ENCODE results near the gene GRM4. TPM values are rescaled to one million over a fixed set of nuclear protein-coding genes. Genes with fewer than 3 reads are reported as not detected.

The GRM4 gene
- total RNA-seq, 4 donors from 2014 or later: not detected

DNA sequence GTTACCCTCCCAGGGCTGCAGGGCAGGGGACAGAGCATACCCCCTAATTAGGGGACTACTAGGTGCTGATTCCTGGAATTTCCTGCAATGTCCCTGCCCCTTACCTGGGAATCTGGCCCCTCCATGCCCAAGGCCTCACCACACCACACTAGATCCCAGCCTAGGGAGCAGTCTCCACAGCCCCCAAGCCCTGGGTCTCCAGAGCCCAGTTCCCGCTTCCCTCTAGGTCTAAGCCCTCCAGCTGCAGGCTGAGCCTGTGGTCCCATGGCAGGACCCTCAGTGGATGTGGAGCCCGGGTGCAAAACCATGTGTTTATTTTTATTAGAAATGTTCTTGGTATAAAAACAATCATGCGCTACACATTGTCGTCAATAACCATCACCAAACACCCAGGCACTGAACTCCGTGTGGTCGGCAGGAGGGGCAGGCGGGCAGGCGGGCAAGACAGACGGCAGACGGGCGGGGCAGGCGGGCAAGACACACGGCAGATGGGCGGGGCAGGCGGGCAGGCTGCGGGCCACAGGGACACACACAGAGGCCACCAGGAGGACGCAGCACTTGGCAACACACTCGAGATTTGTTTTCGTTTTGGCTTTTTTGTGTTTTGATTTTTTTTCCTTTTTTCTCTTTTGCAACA is 124.2 kb downstream of the GRM4 start:
- Histone ChIP-seq H3K27me3 (peaks cover 19% of the 10 kb centered on the region), H3K4me1 (no peaks in the 10 kb centered on the region), H3K4me3 (no peak overlapping the region), H3K9me3 (no peaks in the 10 kb centered on the region), H3K27ac (no peak overlapping the region), H3K36me3 (no peaks in the 10 kb centered on the region)
- TF ChIP-seq EP300 (IDR thresholded peaks at IDR 0.05) (no peak), POLR2AphosphoS5 (IDR thresholded peaks at IDR 0.05) (no peak), POLR2A (IDR thresholded peaks at IDR 0.05) (no peak)
- TF ChIP-seq, protein P1, sequence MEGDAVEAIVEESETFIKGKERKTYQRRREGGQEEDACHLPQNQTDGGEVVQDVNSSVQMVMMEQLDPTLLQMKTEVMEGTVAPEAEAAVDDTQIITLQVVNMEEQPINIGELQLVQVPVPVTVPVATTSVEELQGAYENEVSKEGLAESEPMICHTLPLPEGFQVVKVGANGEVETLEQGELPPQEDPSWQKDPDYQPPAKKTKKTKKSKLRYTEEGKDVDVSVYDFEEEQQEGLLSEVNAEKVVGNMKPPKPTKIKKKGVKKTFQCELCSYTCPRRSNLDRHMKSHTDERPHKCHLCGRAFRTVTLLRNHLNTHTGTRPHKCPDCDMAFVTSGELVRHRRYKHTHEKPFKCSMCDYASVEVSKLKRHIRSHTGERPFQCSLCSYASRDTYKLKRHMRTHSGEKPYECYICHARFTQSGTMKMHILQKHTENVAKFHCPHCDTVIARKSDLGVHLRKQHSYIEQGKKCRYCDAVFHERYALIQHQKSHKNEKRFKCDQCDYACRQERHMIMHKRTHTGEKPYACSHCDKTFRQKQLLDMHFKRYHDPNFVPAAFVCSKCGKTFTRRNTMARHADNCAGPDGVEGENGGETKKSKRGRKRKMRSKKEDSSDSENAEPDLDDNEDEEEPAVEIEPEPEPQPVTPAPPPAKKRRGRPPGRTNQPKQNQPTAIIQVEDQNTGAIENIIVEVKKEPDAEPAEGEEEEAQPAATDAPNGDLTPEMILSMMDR (IDR thresholded peaks at IDR 0.05): no peak
- WGBS: 28% methylated on average over 9 of the region's 19 CpGs
- DNase-seq (ENCODE audit: low spot score in 2 of 2): no peak

DNA sequence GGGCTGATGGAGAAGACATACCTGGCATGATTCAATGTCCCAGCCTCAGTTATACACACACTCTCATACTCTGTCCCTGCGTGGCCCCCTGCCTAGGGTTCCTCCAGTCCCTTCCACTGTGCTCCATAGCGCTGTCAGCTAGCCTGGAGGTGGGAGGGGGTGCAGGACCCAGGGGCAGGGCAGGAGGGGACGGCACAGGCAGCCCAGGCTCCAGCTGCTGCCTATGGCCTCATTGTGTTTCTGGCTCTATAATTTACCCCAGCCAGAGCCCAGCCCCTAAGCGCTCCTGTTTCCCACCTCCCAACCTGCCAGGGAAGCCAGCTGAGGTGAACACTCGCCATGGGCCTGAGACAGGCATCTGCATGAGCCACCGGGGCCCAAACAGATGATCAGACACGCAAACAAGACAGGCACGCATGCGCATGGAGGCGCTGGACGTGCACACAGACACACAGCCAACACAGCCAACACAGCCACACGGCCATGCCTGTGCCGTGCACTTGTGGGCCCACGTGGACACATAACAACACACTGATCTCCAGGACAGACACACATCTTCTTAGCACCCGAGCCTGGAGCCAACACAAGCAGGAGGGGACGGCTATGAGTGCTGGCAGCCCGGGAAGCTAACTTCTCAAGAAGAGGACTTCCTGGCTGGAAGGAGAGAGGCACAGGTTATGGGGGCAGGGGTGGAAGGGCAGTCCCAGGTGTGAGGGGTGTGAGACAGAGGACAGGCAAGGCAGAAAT is 124.9 kb downstream of the GRM4 start:
- WGBS: 79% methylated on average over 10 of the region's 17 CpGs
- no peak for TF ChIP-seq POLR2A (IDR thresholded peaks at IDR 0.05)
- TF ChIP-seq POLR2AphosphoS5 (IDR thresholded peaks at IDR 0.05): no peak
- TF ChIP-seq, protein P1 (IDR thresholded peaks at IDR 0.05): no peak
- TF ChIP-seq EP300 (IDR thresholded peaks at IDR 0.05): no peak
- no peak for DNase-seq (ENCODE audit: low spot score in 2 of 2)
- no peak overlapping the region for H3K27ac ChIP-seq
- H3K4me3 ChIP-seq: no peak overlapping the region
- no peaks in the 10 kb centered on the region for H3K4me1 ChIP-seq
- H3K36me3 ChIP-seq: no peaks in the 10 kb centered on the region
- peaks cover 19% of the 10 kb centered on the region for H3K27me3 ChIP-seq
- no peaks in the 10 kb centered on the region for H3K9me3 ChIP-seq

DNA sequence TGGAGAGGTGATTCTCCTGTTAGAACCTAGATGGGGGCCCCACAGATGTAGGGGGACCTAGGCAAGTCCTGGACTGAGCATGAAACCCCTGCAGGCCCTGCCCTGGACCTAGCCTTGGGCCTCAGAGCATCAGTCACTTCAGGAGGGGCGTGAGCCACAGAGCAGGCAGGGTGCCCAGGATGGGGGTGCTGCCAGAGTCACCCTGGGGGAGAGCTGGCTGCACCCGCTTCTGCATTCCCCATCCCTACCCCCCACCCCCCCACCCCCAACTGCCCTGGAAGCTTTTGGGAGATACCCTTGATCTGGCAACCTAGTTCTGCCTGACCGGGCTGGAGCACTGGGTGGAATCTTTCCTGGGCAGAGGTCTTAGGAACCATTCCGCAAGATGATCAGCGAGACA is 125.6 kb downstream of the GRM4 start:
- WGBS: 96% methylated on average over 3 of the region's 5 CpGs
- H3K27ac ChIP-seq: no peak overlapping the region
- TF ChIP-seq, protein P1 (IDR thresholded peaks at IDR 0.05): no peak
- no peak for TF ChIP-seq POLR2AphosphoS5 (IDR thresholded peaks at IDR 0.05)
- TF ChIP-seq POLR2A (IDR thresholded peaks at IDR 0.05): no peak
- no peak for TF ChIP-seq EP300 (IDR thresholded peaks at IDR 0.05)
- no peak for DNase-seq (ENCODE audit: low spot score in 2 of 2)
- H3K4me3 ChIP-seq: no peak overlapping the region
- peaks cover 19% of the 10 kb centered on the region for H3K27me3 ChIP-seq
- no peaks in the 10 kb centered on the region for H3K36me3 ChIP-seq
- no peaks in the 10 kb centered on the region for H3K4me1 ChIP-seq
- no peaks in the 10 kb centered on the region for H3K9me3 ChIP-seq

DNA sequence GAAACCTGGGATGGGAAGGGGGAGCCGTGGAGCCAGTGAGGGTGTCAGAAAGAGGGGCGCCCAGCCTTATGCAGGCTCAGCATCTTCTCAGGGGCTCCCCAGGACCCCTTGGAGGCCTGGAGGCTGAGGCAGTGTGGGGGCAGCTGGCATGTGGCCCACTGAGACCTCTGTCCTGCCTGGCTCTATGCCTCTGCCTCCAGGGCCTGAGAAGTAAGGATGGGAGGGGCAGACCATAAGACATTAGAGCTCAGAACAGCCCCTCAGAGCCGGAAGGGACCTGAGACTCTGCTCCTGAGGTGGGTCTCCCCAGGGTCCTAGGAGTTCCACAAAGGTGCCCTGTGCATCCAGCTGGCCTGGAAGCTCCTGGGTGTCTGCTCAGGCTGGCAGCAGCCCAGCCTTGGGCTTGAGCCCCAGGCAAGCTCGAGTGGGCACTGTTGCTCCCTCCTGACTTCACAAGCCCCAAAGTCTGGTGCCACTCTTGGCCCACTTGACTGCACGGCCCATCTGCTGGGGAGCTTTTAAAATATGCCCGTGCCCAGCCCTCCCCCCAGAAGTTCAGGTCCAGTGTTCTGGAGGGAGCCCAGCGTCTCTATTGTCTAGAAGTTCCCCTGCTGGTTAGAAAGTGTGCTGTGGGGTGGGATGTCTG is 126.8 kb downstream of the GRM4 start:
- H3K9me3 ChIP-seq: no peaks in the 10 kb centered on the region
- WGBS: 60% methylated on average over 2 of the region's 7 CpGs
- no peak for DNase-seq (ENCODE audit: low spot score in 2 of 2)

More for the DNA sequence above, 126.8 kb downstream of the GRM4 start:
- TF ChIP-seq, protein P1 (IDR thresholded peaks at IDR 0.05): no peak
- TF ChIP-seq EP300 (IDR thresholded peaks at IDR 0.05) (no peak), POLR2A (IDR thresholded peaks at IDR 0.05) (no peak), POLR2AphosphoS5 (IDR thresholded peaks at IDR 0.05) (no peak)
- no peak overlapping the region for H3K4me3 ChIP-seq
- peaks cover 19% of the 10 kb centered on the region for H3K27me3 ChIP-seq
- H3K36me3 ChIP-seq: no peaks in the 10 kb centered on the region
- no peak overlapping the region for H3K27ac ChIP-seq
- H3K4me1 ChIP-seq: no peaks in the 10 kb centered on the region
